HG03460 (cell line): Measurements from ENCODE around the gene ECT2L.

Experiments used
- ATAC-seq: cut with Tn5 transposase; IDR thresholded peaks from one replicate; pipeline ENCODE4 v1.9.1; 2021; ENCODE audit not compliant: unreplicated experiment

ECT2L gene

GRCh38 chr6:138795809-138796603, at the start of gene ECT2L:
Gene ECT2L, plus strand, starts transcription at chr6:138796087. Its CDS starts 17,188 bp downstream, at chr6:138813275.
- ATAC-seq, result no peak

- no peak for ATAC-seq
Measured at GRCh38 chr6:138752017-138752416, 43.9 kb upstream of the ECT2L start.

GRCh38 chr6:138757136-138757535, 38.8 kb upstream of the ECT2L start:
- no peak for ATAC-seq

- ATAC-seq, result no peak
Measured at GRCh38 chr6:138765896-138766655, 29.8 kb upstream of the ECT2L start.

- no peak for ATAC-seq
Measured at GRCh38 chr6:138769102-138769676, 26.7 kb upstream of the ECT2L start.

GRCh38 chr6:138772596-138773176, 23.2 kb upstream of the ECT2L start:
- no peak for ATAC-seq

GRCh38 chr6:138773177-138774091, 22.5 kb upstream of the ECT2L start, which contains the start of gene CCDC28A:
Gene CCDC28A, plus strand, starts transcription at chr6:138773769. Its CDS starts 2,352 bp downstream, at chr6:138776121.
- ATAC-seq, result peak; percentile 95

GRCh38 chr6:138774370-138774769, 21.5 kb upstream of the ECT2L start:
- ATAC-seq, result no peak

- no peak for ATAC-seq
Measured at GRCh38 chr6:138776659-138777058, 19.2 kb upstream of the ECT2L start.

- no peak for ATAC-seq
Measured at GRCh38 chr6:138778331-138778730, 17.6 kb upstream of the ECT2L start.

- ATAC-seq, result no peak
Measured at GRCh38 chr6:138782243-138782642, 13.6 kb upstream of the ECT2L start.

- no peak for ATAC-seq
Measured at GRCh38 chr6:138785079-138785478, 10.8 kb upstream of the ECT2L start.

- no peak for ATAC-seq
Measured at GRCh38 chr6:138785980-138786379, 9.9 kb upstream of the ECT2L start.

GRCh38 chr6:138787138-138787537, 8.7 kb upstream of the ECT2L start:
- no peak for ATAC-seq

- no peak for ATAC-seq
Measured at GRCh38 chr6:138796771-138797170, 884 bp downstream of the ECT2L start.

GRCh38 chr6:138797806-138798446, 2.0 kb downstream of the ECT2L start:
- ATAC-seq, result no peak

- ATAC-seq, result no peak
Measured at GRCh38 chr6:138800377-138801150, 4.7 kb downstream of the ECT2L start.

- no peak for ATAC-seq
Measured at GRCh38 chr6:138803331-138803730, 7.4 kb downstream of the ECT2L start.

- no peak for ATAC-seq
Measured at GRCh38 chr6:138803861-138804260, 8.0 kb downstream of the ECT2L start.
